Measurements from ENCODE around the gene ABCA10. TPM values are rescaled to one million over a fixed set of nuclear protein-coding genes. Genes with fewer than 3 reads are reported as not detected.
"Not testable (repeated sequence)": the region's sequence is repeated elsewhere in the genome, so short reads cannot be mapped to it uniquely, and the experiment has no call there.

ABCA10 gene
- total RNA-seq, 1 donor from 2014 or later, result 9.8 TPM

- no peak for DNase-seq
- no peaks in the 10 kb centered on the region for H3K9me3 ChIP-seq
- ATAC-seq, result no peak
- no peaks in the 10 kb centered on the region for H3K36me3 ChIP-seq
- no peaks in the 10 kb centered on the region for H3K27me3 ChIP-seq (ENCODE audit: low read depth)
- intact Hi-C loops (cut with DNase I), result no loop called here
- H3K4me3 ChIP-seq, result no peak overlapping the region
- no peak for TF ChIP-seq CTCF (IDR thresholded peaks at IDR 0.05)
- no peaks in the 10 kb centered on the region for H3K4me1 ChIP-seq
- H3K27ac ChIP-seq, result no peak overlapping the region
Measured at GRCh38 chr17:69213059-69213813, 15.4 kb downstream of the ABCA10 start.

- H3K9me3 ChIP-seq, result no peaks in the 10 kb centered on the region
- no peak for DNase-seq
- no peak for ATAC-seq
- H3K27me3 ChIP-seq (ENCODE audit: low read depth), result no peaks in the 10 kb centered on the region
- intact Hi-C loops (cut with DNase I), result no loop called here
- no peak for TF ChIP-seq CTCF (IDR thresholded peaks at IDR 0.05)
- no peaks in the 10 kb centered on the region for H3K4me1 ChIP-seq
- H3K4me3 ChIP-seq, result no peak overlapping the region
- H3K27ac ChIP-seq, result no peak overlapping the region
- no peaks in the 10 kb centered on the region for H3K36me3 ChIP-seq
Measured at GRCh38 chr17:69208640-69209039, 20.0 kb downstream of the ABCA10 start.

- no peak for TF ChIP-seq CTCF (IDR thresholded peaks at IDR 0.05)
- Histone ChIP-seq H3K4me1 (no peaks in the 10 kb centered on the region), H3K27me3 (ENCODE audit: low read depth) (no peaks in the 10 kb centered on the region), H3K9me3 (no peaks in the 10 kb centered on the region), H3K36me3 (no peaks in the 10 kb centered on the region), H3K27ac (no peak overlapping the region), H3K4me3 (no peak overlapping the region)
- DNase-seq, result no peak
- no peak for ATAC-seq
- intact Hi-C loops (cut with DNase I), result no loop called here
Measured at GRCh38 chr17:69207151-69207550, 21.5 kb downstream of the ABCA10 start.

GRCh38 chr17:69198238-69198637 is 30.4 kb downstream of the ABCA10 start:
- intact Hi-C loops (cut with DNase I), result no loop called here
- Histone ChIP-seq H3K27me3 (ENCODE audit: low read depth) (no peaks in the 10 kb centered on the region), H3K36me3 (no peaks in the 10 kb centered on the region), H3K9me3 (no peaks in the 10 kb centered on the region), H3K27ac (no peak overlapping the region), H3K4me3 (no peak overlapping the region), H3K4me1 (no peaks in the 10 kb centered on the region)
- TF ChIP-seq CTCF (IDR thresholded peaks at IDR 0.05), result no peak
- DNase-seq, result no peak
- no peak for ATAC-seq

- intact Hi-C loops (cut with DNase I); H3K9me3 ChIP-seq; H3K27me3 ChIP-seq (ENCODE audit: low read depth); H3K27ac ChIP-seq; H3K4me1 ChIP-seq; ATAC-seq; H3K4me3 ChIP-seq; H3K36me3 ChIP-seq; DNase-seq: not testable (repeated sequence)
Measured at GRCh38 chr17:69196105-69196653, 32.4 kb downstream of the ABCA10 start.

- H3K4me3 ChIP-seq, result no peak overlapping the region
- no peaks in the 10 kb centered on the region for H3K9me3 ChIP-seq
- H3K27me3 ChIP-seq (ENCODE audit: low read depth), result no peaks in the 10 kb centered on the region
- DNase-seq (no peak), ATAC-seq (no peak)
- H3K27ac ChIP-seq, result no peak overlapping the region
- TF ChIP-seq CTCF (IDR thresholded peaks at IDR 0.05), result no peak
- H3K4me1 ChIP-seq, result no peaks in the 10 kb centered on the region
- intact Hi-C loops (cut with DNase I), result no loop called here
- no peaks in the 10 kb centered on the region for H3K36me3 ChIP-seq
Measured at GRCh38 chr17:69192754-69193153, 35.9 kb downstream of the ABCA10 start.
